K562 (cell line): ENCODE results near the gene OR8D2. TPM values are rescaled to one million over a fixed set of nuclear protein-coding genes. Genes with fewer than 3 reads are reported as not detected.

Experiments
- ATAC-seq: fragments of 200-7000 bp; cut with Tn5 transposase; 3 replicates; pipeline ENCODE4 v1.9.1; 2020; ENCODE audit warnings: moderate library complexity
- BruUV-seq: library from RNA; stranded (reverse); fragments of 400-500 nt; replicated peaks from 2 replicates; lab custom pipeline; 2021; lab: Mats Ljungman, UMichigan
- CTCF ChIA-PET: fragments of 300-600 bp; formaldehyde crosslinking; extraction: SDS; loops from one replicate; lab custom pipeline; 2021; ENCODE audit warnings: low intra/inter-chr PET ratio; lab: Yijun Ruan, JAX
- POLR2A ChIA-PET: fragments of 300-600, 350-650 bp; sonication (Branson Sonifier 250); formaldehyde crosslinking; extraction: SDS; loops from one replicate; lab custom pipeline; 2021; ENCODE audit warnings: antibody characterized with exemption, inconsistent platforms; lab: Yijun Ruan, JAX
- DNase-seq, 4 experiments: peaks; one replicate each; pipeline versions ENCODE4 v3.0.0 to v3.0.0-alpha.2; 2011 to 2018; ENCODE audit warnings: low spot score in 3 of 4, mixed read lengths in 3 of 4; ENCODE audit errors: extremely low read depth in 1 of 4
- FAIRE-seq: peaks from 2 replicates; lab custom pipeline; 2011; peaks lifted over from hg19 to GRCh38; lab: Jason Lieb, UNC
- H2AFZ ChIP-seq: 2 replicates; pipeline ENCODE4 v1.6.0; 2011; ENCODE audit warnings: low read depth, low read length, control low read depth, inconsistent platforms
- H3K27ac ChIP-seq: fragments of 200-600 bp; 3 replicates; pipeline ENCODE4 v1.8.0; 2011; ENCODE audit warnings: low read depth, mild to moderate bottlenecking, control low read depth, inconsistent platforms, low read length, moderate library complexity, mixed read lengths; ENCODE audit errors: extremely low read depth
- H3K27me3 ChIP-seq, 2 experiments: fragments of 300-600 bp in 1 of 2; 2 replicates in 1 of 2; 3 replicates in 1 of 2; pipeline versions ENCODE4 v1.6.0 to v1.8.0; 2011; ENCODE audit warnings: inconsistent platforms in 2 of 2, low read length in 2 of 2, mild to moderate bottlenecking in 1 of 2, mixed read lengths in 1 of 2, moderate library complexity in 1 of 2; ENCODE audit not compliant: control insufficient read depth in 2 of 2, insufficient read depth in 2 of 2
- H3K36me3 ChIP-seq: fragments of 300-600 bp; 3 replicates; pipeline ENCODE4 v1.8.0; 2011; ENCODE audit warnings: mild to moderate bottlenecking, low read length, inconsistent platforms; ENCODE audit not compliant: control insufficient read depth, insufficient read depth
- H3K4me1 ChIP-seq, 2 experiments: fragments of 200-600 bp in 1 of 2; replicated peaks in 1 of 2; 2 replicates in 1 of 2; 3 replicates in 1 of 2; pipeline versions ENCODE4 v1.5.1 to v1.8.0; 2011; ENCODE audit warnings: inconsistent platforms in 2 of 2, low read length in 2 of 2, mild to moderate bottlenecking in 1 of 2, mixed read lengths in 1 of 2, moderate library complexity in 1 of 2; ENCODE audit not compliant: control insufficient read depth in 2 of 2, insufficient read depth in 2 of 2
- H3K4me2 ChIP-seq: 2 replicates; pipeline ENCODE4 v1.6.1; 2011; ENCODE audit warnings: low read length, control low read depth, inconsistent platforms, mixed read lengths; ENCODE audit not compliant: insufficient read depth
- H3K4me3 ChIP-seq: fragments of 200-600 bp; sonication (generic), shearing (Covaris generic); 2 replicates; pipeline ENCODE4 v1.5.1; 2016; ENCODE audit warnings: control low read depth, inconsistent platforms
- H3K79me2 ChIP-seq: fragments of 200-600 bp; 3 replicates; pipeline ENCODE4 v1.8.0; 2011; ENCODE audit warnings: low read length, inconsistent platforms; ENCODE audit not compliant: control insufficient read depth, insufficient read depth
- H3K9ac ChIP-seq, 2 experiments: 2 replicates each; pipeline versions ENCODE4 v1.6.0 to v1.6.1; 2011; ENCODE audit warnings: low read depth in 2 of 2, low read length in 2 of 2, control low read depth in 1 of 2, inconsistent platforms in 1 of 2, mild to moderate bottlenecking in 1 of 2, mixed read lengths in 1 of 2; ENCODE audit not compliant: insufficient read depth in 1 of 2
- H3K9me1 ChIP-seq: one replicate; pipeline ENCODE4 v1.6.0; 2011; ENCODE audit warnings: inconsistent platforms, mild to moderate bottlenecking, low read length, moderate library complexity; ENCODE audit not compliant: control insufficient read depth, insufficient read depth
- H3K9me3 ChIP-seq: replicated peaks from 2 replicates; pipeline ENCODE4 v1.5.1; 2011; ENCODE audit warnings: low read depth, low read length, inconsistent platforms; ENCODE audit not compliant: control insufficient read depth, insufficient read depth
- H4K20me1 ChIP-seq: replicated peaks from 2 replicates; pipeline ENCODE4 v1.6.1; 2011; ENCODE audit warnings: low read length, inconsistent platforms, mixed read lengths; ENCODE audit not compliant: control insufficient read depth, insufficient read depth
- HNRNPUL1 ChIP-seq: fragments of 200-400 bp; formaldehyde crosslinking; IDR thresholded peaks from 2 replicates; pipeline ENCODE4 v1.6.1; 2017; ENCODE audit warnings: low read length
- MYNN ChIP-seq, 2 experiments: sonication (generic); formaldehyde crosslinking in 1 of 2; IDR thresholded peaks; 2 replicates each; pipeline versions ENCODE4 v1.5.0 to v1.6.1; 2016 to 2020; ENCODE audit warnings: antibody characterized with exemption in 1 of 2, missing genetic modification reagents in 1 of 2
- NFIX ChIP-seq: fragments of 250-450 bp; sonication (Bioruptor Pico); IDR thresholded peaks from 2 replicates; pipeline ENCODE4 v1.4.0; 2020; ENCODE audit warnings: low read depth, mild to moderate bottlenecking, moderate library complexity
- RBM25 ChIP-seq: fragments of 200-400 bp; formaldehyde crosslinking; IDR thresholded peaks from 2 replicates; pipeline ENCODE4 v1.6.1; 2018; ENCODE audit warnings: low read length, low read depth, moderate library complexity; ENCODE audit not compliant: severe bottlenecking
- SMAD2 ChIP-seq: fragments of 150-350 bp; IDR thresholded peaks from 2 replicates; pipeline ENCODE4 v1.6.1; 2014; ENCODE audit warnings: low read depth, mild to moderate bottlenecking, low read length
- SPI1 ChIP-seq: IDR thresholded peaks from 2 replicates; pipeline ENCODE4 v1.6.1; 2011; ENCODE audit warnings: low read depth, low read length, control low read depth, borderline replicate concordance
- ZNF121 ChIP-seq: sonication (generic); formaldehyde crosslinking; conservative IDR thresholded peaks from 2 replicates; pipeline ENCODE4 v1.8.0; 2022; ENCODE audit warnings: missing genetic modification reagents
- ZNF124 ChIP-seq: sonication (generic); formaldehyde crosslinking; IDR thresholded peaks from 2 replicates; pipeline ENCODE4 v1.8.1; 2022; ENCODE audit warnings: missing genetic modification reagents
- ZNF23 ChIP-seq: fragments of 250-450 bp; sonication (Bioruptor Pico); IDR thresholded peaks from 2 replicates; pipeline ENCODE4 v1.4.0; 2020; ENCODE audit warnings: mild to moderate bottlenecking
- WGBS: fragments of 100-300 bp; shearing (Covaris generic); methylation state at CpG from one replicate; pipeline ENCODE4 v1.1.6; 2016; ENCODE audit warnings: low coverage, mixed read lengths; ENCODE audit not compliant: insufficient coverage; ENCODE audit errors: missing lambda C conversion rate; 5-methylcytosine and 5-hydroxymethylcytosine counted together
- in situ Hi-C: fragments of 300-500 bp; cut with MboI; formaldehyde crosslinking; loops from 4 replicates; pipeline ENCODE4 v1.15.0; 2018; ENCODE audit warnings: inconsistent platforms, mixed read lengths
- intact Hi-C: fragments of 100-400 bp; cut with micrococcal nuclease; formaldehyde crosslinking; loops from 2 replicates; pipeline ENCODE4 v1.14.2; 2022
- polyA plus RNA-seq, 8 experiments: library from polyadenylated mRNA; depleted of rRNA in 4 of 8; stranded (reverse) in 5 of 8; unstranded in 3 of 8; fragments of >200 nt; fragmentation: Nextera tagmentation in 2 of 8; fragmentation: Illumina TruSeq in 1 of 8; extraction: Ambion mirVana in 2 of 8; extraction: Trizol in 1 of 8; gene quantifications; 2 replicates each; pipeline versions ENCODE4 v1.2.1 to v1.2.3, GENCODE V29; 2011 to 2014; ENCODE audit warnings: inconsistent platforms in 1 of 8, missing spikeins in 1 of 8
- total RNA-seq, 7 experiments: library from RNA; depleted of rRNA in 6 of 7; stranded (reverse); fragments of >200 nt in 6 of 7; fragmentation: Illumina TruSeq in 2 of 7; extraction: Trizol in 2 of 7; gene quantifications; 2 replicates each; pipeline versions ENCODE4 v1.2.1 to v1.2.3, GENCODE V29; 2011 to 2021; ENCODE audit warnings: low replicate concordance in 1 of 7
- TF ChIP-seq, protein P1 (sequence below): fragments of 450-650 bp; IDR thresholded peaks from 2 replicates; pipeline ENCODE4 v1.6.1; 2016; ENCODE audit warnings: low read depth, mild to moderate bottlenecking, moderate library complexity

The OR8D2 gene
- total and polyA plus RNA-seq, 9 of the 15 experiments (the other 6 are each of a cell fraction or from before 2014, with no cell fraction given) = 0.06 to 0.21 TPM; not detected in 7

DNA sequence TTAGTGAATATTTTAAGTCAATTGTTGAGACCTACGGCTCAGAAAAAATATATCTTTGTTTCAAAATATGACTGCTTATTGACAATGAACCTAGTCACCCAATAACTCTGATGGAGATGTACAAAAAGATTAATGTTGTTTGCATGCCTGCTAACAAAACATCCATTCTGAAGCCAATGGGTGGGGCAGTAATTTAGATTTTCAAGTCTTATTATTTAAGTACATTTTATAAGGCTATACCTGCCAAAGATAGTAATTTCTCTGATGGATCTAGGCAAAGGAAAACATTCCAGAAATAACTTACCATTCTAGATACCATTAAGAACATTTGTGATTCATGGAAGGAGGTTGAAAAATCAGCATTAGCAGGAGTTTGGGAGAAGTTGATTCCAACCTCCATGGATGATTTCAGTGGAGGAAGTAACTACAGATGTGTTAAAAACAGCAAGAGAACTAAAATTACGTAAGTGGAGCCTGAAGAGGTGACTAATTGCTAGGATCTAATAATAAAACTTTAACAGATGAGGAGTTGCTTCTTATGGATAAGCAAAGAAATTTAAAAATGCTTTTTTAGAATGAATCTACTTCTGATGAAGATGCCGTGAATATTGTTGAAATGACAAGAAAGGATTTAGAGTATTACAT lies 26.4 kb upstream of the OR8D2 start:
- Histone ChIP-seq H3K9ac (no peak overlapping the region), H3K79me2 (no peaks in the 10 kb centered on the region), H3K27ac (no peak overlapping the region), H4K20me1 (no peaks in the 10 kb centered on the region), H3K4me2 (no peak overlapping the region), H3K9me3 (no peaks in the 10 kb centered on the region), H3K4me3 (no peak overlapping the region), H2AFZ (no peak overlapping the region), H3K27me3 (no peaks in the 10 kb centered on the region), H3K36me3 (no peaks in the 10 kb centered on the region), H3K9me1 (no peaks in the 10 kb centered on the region), H3K4me1 (no peaks in the 10 kb centered on the region)
- DNase-seq = no peak
- intact Hi-C loops = no loop called here
- no TSS peak for BruUV-seq
- WGBS = 45% methylated on average over 3 of the region's 3 CpGs
- no peak for FAIRE-seq
- ChIA-PET POLR2A (interaction anchor here (1.0 to 1.1 kb wide), 2 partner anchors 13 to 202 kb away, joined by 3 read pairs; no protein-coding TSS in a partner anchor), CTCF (no interaction called here)
- no peak for ATAC-seq
- in situ Hi-C loops = no loop called here
- TF ChIP-seq SPI1 = no peak
- TF ChIP-seq HNRNPUL1 = no peak
- no peak for TF ChIP-seq RBM25
- TF ChIP-seq ZNF121 (CRISPR knock-in tag) = no peak
- TF ChIP-seq SMAD2 = no peak
- TF ChIP-seq NFIX (CRISPR knock-in tag) = no peak
- TF ChIP-seq MYNN (IDR thresholded peaks at IDR 0.05) = no peak
- no peak for TF ChIP-seq MYNN (CRISPR knock-in tag; IDR thresholded peaks at IDR 0.05)
- TF ChIP-seq ZNF23 (CRISPR knock-in tag) = no peak
- no peak for TF ChIP-seq ZNF124 (CRISPR knock-in tag)
- TF ChIP-seq, protein P1, sequence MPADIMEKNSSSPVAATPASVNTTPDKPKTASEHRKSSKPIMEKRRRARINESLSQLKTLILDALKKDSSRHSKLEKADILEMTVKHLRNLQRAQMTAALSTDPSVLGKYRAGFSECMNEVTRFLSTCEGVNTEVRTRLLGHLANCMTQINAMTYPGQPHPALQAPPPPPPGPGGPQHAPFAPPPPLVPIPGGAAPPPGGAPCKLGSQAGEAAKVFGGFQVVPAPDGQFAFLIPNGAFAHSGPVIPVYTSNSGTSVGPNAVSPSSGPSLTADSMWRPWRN = no peak
